Measurements from ENCODE around the gene STON2.
A peak's percentile ranks its signal among the peaks of the same experiment; 100 is the strongest.
"Not testable (repeated sequence)": the region's sequence is repeated elsewhere in the genome, so short reads cannot be mapped to it uniquely, and the experiment has no call there.

STON2 gene

DNA sequence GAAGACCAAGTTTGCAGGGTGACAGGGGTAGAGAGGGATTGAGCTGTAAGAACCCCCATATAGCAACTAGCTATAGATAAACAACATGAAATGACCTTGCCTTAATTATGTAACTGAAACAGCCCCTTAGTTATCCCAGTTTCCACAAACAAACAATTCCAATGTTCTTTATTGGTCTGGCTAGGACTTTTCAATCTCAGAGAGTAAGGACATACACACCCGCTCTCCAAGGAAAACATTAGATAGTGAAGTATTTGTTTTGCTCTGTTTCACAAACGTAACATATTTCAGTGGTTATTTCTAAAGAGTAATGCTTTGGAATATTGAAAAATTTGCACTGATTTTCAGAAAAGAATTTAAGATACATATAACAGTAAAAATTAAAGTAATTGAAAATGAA lies 127.8 kb downstream of the STON2 start:
- FAIRE-seq (no peak), DNase-seq (ENCODE audit: insufficient read length, low spot score) (no peak)

DNA sequence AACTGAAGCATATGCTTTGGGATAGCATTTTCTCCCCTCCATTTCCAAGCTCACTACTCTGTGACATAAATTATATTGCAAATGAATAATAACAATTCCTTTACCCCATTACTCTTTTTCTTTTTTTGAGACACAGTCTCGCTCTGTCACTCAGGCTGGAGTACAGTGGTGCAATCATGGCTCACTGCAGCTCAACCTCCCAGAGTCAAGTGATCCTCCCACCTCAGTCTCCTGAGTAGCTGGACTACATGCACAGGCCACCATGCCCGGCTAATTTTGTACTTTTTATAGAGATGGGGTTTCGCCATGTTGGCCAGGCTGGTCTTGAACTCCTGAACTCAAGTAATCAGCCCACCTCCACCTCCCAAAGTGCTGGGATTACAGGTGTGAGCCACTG lies 130.1 kb downstream of the STON2 start:
- no peak for FAIRE-seq
- no peak for DNase-seq (ENCODE audit: insufficient read length, low spot score)

DNA sequence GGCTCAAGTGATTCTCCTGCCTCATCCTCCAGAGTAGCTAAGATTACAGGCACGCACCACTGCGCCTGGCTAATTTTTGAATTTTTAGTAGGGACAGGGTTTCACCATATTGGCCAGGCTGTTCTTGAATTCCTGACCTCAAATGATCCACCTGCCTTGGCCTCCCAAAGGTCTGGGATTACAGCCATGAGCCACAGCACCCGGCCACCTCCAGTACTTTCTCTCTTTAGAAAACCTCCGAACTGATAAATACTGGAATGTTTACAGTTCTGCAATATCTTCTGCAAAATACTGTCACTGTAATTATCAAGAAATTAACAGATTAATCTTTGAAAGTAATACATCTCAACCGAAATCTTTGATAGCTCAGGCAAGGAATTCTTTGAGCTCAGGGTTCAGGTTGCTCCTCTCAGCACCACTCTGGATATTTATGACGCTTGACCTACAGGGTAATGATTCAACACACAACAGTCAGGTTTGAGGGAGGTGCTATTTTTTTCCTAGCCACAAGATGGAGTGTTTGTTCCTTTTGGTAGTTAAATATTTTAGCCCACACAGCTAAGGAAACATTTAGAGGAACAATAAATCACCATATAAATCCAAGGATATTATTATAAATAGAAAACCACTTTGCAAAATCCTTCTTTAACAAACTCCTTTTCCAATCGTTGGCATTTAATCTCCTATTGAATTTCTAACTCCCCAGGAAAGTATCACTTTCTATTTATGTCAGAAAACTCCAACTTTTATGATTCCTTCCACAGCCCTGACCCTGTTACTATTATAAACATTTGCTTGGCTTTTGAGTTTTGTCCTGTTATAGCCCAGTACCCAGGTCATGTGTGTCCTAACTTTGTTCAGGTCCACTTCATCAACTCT lies 130.8 kb downstream of the STON2 start:
- DNase-seq (ENCODE audit: insufficient read length, low spot score) (peak; percentile 40), FAIRE-seq (peak; percentile 73)

DNA sequence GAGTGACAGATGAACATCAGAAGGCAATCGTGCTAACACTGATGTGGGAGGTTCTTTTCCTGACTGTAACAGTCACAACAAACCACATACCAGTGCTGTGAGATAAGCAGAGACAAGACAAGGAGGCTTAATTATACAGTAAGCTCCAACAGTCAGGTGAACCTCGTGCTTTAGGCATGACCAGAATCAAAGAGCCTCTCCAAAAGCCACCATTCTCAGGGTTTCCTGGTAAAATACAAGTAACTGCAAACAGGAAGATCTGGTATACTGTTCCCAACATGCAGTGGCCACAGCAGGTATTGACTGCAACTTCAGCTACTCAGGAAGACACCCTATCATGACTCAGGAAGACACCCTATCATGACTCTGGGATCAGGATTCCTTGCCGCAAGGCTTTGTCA lies 132.1 kb downstream of the STON2 start:
- FAIRE-seq (no peak), DNase-seq (ENCODE audit: insufficient read length, low spot score) (no peak)

DNA sequence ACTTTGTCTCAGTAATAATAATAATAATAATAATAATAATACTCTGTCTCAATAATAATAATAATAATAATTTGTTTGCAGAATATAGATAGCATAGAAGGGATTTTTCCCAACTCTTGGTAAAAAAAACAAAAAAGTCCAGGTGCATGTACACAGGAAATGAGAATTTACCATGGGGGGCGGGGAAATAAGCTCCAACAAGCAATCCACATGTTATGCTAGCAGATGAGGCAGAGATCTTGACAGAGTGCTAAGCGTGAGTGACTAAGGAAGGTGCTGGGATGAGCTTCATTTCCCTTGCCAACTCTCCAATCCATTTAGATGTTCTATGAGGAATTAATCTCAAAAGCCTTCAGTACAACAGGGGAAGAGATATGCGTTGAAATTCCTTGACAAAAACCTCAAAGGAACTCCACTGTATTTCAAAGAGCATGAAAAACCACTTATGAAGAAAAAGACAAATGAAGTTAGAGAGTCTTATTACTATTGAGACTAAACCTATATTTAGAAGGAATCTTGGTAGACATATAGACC lies 134.4 kb downstream of the STON2 start:
- DNase-seq (ENCODE audit: insufficient read length, low spot score) (no peak), FAIRE-seq (no peak)

DNA sequence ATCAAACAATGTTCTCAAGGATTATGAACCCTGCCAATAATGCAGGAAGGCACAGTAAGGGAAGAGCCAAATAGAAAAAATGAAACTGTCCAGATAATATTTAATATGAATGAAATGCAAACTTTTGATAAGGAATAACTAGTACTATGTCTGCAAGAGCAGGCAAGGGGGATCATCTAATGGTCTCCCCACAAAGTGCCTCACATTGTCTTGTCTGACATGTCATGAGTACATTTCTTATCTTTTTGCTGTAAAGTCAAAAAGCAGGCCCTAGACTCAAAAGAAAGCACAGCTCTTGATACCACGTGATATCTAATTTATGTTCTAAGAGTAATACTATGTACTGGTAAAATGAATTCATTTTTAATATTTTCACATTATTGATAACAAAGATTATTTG lies 135.5 kb downstream of the STON2 start:
- FAIRE-seq = no peak
- DNase-seq (ENCODE audit: insufficient read length, low spot score) = no peak

DNA sequence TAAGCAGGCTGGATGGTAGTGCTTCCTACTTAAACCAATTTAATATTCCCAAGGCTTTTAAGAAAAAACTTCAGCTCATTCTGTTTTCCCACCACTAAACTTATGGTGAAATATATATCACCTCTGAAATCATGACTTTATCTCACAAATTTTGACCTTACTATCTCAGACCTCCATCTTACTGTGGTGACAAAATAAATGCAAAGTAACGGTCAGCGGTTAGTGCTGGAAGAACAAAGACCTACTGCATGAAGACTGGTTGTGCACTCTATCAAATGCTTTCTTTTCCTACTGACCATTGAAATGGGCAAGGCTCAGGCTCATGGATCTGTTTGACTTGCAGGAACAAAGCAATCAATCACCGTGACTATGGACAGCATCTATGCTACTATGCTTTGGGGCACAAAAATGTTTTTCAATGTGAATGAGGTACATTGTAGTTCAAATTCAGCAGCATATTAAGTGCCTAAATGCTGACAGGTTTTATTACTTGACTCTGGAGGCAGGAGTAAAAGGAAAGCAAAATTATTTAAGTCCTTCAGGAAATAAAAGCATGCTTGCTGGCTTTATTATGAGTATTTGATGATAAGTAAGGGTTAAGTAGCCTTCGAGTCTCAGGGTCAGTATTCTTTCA lies 136.2 kb downstream of the STON2 start:
- no peak for DNase-seq (ENCODE audit: insufficient read length, low spot score)
- no peak for FAIRE-seq

DNA sequence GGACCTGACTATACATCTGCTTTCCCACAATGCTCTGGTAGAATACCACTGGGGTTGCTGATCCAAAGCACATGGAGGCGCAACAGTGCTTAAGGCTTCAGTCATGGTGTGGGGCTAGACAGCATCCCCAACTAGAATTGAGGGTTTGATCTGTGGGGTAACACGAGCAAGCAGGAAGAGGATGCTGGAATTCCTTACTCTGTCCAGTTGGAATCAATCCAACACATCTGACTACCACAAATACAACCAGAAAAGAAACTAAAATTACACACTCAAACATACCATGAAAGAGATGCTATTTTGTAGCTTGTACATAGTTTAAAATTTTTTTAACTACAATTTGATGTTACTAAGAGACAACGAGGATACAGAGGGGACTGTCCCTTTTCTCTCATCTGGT lies 138.9 kb downstream of the STON2 start:
- FAIRE-seq = no peak

DNA sequence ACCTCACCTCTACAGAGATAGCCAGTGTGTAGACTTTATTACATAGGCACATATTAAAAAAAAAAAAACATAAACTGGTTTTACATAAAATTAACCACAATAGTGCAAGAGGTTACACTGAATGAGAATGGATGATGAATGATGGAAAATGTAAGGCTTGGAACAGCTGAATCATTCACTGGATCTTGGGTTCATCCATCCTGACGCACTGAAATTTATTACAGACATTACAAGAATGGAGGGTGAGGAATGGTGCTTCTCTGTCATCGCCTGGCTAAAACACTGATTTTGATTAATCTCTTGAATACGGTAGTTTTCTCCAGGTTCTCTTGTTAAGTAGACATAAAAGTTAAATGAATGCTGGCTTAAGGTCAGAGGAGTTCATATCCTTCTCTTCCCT lies 139.4 kb downstream of the STON2 start:
- DNase-seq (ENCODE audit: insufficient read length, low spot score) (no peak), FAIRE-seq (no peak)

More for the DNA sequence above, 138.9 kb downstream of the STON2 start:
- no peak for DNase-seq (ENCODE audit: insufficient read length, low spot score)

DNA sequence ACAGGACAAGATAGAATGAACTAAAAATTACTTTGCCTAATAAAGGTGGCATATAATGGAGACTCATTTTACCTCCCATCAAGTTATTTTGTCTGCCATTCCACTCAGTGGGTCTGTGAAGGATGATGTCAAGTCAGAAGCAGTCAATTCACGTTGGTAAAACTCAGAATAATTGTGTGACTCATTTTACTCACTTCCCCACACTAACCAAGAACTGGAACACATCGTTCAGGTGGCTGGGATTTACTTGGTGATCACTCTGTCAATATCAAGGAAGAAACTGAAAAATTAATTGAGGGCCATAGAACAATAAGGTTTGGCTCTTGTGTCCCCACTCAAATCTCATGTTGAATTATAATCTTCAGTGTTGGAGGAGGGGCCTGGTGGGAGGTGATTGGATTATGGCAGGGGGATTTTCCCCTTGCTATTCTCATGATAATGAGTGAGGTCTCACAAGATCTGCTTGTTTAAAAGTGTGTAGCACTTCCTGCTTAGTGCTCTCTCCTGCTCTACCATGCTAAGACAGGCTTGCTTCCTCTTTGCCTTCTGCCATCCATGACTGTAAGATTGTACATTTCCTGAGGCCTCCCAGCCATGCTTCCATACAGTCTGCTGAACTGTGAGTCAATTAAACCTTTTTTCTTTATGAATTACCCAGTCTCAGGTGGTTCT lies 143.7 kb downstream of the STON2 start:
- FAIRE-seq = no peak

DNA sequence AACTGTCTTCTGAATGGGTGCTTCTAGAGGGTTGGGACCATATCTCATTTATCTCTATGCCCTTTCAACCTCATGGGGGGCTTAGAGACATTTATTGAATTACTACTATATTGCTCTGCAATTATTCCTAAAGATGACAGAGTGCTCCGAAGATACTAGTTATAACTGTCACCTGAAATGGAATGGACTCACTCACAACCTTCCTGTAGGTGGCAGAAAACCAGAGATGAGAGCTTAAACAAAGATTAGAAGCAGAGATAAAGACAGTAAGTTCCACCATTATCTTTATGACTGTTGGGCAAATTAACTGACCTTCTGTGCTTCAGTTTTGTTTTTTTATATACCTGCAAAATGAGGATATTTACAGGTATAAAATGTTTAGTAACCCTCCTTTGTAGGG lies 147.8 kb downstream of the STON2 start:
- FAIRE-seq (no peak), DNase-seq (ENCODE audit: insufficient read length, low spot score) (no peak)

More for the DNA sequence above, 143.7 kb downstream of the STON2 start:
- no peak for DNase-seq (ENCODE audit: insufficient read length, low spot score)

DNA sequence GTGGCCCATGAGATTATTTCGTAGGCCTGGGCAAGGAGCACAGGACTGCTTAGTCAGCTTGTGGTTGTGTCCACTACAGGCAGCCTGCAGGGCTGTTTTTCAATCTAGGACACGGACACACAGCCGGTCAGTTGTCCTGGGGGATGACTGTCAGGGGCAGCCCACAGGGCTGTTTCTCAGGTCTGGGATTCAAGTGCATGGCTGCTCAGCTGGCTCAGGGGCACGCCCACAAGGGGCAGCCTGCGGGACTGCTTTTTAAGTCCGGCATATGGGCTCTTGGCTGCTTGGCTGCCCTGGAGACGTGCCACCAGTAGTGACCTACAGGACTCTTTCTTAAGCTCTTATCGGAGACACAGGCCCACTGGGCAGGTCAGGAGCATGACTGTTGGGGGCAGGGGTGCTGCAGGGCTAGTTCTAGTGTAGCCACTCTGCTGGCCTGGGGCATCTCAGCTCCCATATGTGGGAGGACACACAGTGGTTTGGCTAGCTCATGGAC lies 152.8 kb downstream of the STON2 start:
- FAIRE-seq (no peak), DNase-seq (ENCODE audit: insufficient read length, low spot score) (no peak)

DNA sequence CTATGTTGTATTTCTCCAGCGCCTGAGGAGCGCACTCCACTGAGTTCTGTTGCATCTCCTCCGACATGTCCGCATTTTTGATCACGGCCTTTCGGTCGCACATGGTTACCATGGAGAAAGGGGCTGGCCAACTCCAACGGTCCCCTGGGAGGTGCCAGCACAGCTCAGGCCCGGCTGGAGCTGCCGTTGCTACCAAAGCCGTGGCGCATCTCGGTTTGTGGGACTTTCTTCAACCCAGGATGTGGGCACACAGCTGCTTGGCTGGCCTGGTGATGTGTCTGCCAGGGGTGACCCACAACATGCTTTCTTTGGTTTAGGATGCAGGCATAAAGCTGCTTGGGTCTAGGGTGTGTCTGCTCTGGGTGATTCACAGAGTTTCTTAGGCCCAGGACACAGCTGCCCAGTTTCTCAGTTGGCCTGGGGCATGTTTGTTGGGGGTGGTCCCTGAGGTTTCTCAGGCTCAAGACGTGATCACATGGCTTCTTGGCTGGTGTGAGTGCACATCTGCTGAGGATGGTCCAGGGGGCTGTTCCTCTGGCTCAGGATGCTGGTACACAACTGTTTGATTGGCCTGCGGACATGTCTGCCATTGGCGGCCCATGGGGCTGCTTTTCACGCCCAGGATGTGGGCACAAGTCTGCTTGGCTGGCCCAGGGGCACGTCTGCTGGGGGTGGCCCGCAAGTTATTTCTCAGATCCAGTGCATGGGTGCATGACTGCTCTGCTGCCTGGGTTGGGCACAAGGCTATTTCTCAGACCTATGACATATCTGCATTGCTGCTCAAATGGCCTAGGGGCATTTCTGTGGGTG lies 153.5 kb downstream of the STON2 start:
- DNase-seq (ENCODE audit: insufficient read length, low spot score) (no peak), FAIRE-seq (no peak)

DNA sequence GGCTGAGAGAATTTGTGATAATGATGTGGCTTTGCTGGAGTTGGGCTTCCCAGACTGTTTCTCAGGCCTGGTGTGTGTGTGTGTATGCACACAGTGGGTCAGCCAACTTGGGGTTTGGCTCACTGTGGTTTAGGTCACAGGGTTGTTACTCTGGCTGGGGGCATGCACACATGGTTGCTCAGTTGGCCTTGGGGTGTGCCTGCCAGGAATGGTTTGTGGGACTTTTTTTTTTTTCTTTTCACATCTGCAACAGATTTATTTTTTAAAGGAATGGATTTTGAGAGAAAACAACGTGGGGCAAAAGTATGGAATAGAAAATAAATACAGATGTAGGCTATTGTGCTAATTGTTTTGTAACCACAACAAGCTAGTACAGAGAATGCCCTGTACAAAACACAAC lies 154.4 kb downstream of the STON2 start:
- FAIRE-seq (no peak), DNase-seq (ENCODE audit: insufficient read length, low spot score) (no peak)

DNA sequence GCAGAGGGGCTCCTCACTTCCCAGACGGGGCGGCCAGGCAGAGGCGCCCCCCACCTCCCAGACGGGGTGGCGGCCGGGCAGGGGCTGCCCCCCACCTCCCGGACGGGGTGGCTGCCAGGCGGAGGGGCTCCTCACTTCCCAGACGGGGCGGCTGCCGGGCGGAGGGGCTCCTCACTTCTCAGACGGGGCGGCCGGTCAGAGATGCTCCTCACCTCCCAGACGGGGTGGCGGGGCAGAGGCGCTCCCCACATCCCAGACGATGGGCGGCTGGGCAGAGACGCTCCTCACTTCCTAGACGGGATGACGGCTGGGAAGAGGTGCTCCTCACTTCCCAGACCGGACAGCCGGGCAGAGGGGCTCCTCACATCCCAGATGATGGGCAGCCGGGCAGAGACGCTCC lies 155.7 kb downstream of the STON2 start:
- not testable (repeated sequence) for DNase-seq (ENCODE audit: insufficient read length, low spot score); FAIRE-seq

DNA sequence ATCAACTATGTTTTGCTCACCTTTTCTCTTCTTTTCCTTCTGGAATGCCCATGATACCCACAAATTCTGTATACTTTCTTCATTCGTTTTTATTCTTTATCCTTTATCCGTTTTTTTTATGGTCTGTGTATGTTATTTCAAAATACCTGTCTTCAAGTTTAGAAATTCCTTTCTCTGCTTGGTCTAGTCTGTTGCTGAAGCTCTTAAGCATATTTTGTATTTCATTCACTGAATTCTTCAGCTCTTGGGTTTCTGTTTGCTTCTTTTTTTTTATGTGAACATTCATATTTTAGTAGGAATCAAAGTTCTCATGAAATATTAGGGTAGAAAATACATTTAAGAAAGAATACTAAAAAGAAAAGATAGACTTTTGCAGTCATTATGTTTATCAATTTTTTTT lies 156.6 kb downstream of the STON2 start:
- DNase-seq (ENCODE audit: insufficient read length, low spot score) (no peak), FAIRE-seq (no peak)

DNA sequence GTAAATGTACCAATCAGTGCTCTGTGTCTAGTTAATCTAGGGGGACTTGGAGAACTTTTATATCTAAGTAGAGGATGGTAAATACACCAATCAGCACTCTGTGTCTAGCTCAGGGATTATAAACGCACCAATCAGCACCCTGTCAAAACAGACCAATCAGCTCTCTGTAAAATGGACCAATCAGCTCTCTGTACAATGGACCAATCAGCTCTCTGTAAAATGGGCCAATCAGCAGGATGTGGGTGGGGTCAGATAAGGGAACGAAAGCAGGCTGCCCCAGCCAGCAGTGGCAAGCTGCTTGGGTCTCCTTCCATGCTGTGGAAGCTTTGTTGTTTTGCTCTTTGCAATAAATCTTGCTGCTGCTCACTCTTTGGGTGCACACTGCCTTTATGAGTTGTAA lies 163.3 kb downstream of the STON2 start:
- not testable (repeated sequence) for DNase-seq (ENCODE audit: insufficient read length, low spot score); FAIRE-seq

DNA sequence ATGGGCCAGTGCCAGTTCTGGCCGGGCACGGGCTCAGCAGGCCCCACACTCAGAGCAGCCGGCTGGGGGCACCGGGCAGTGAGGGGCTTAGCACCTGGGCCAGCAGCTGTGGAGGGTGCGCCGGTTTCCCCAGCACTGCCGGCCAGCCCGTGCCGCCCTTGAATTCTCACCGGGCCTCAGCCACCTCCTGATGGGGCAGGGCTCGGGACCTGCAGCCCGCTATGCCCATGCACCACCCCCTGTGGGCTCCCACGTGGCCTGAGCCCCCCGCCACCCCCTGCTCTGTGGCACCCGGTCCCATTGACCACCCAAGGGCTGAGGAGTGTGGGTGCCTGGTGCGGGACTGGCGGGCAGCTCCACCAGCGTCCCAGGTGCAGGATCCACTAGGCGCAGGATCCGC lies 164.0 kb downstream of the STON2 start:
- FAIRE-seq (no peak), DNase-seq (ENCODE audit: insufficient read length, low spot score) (no peak)

DNA sequence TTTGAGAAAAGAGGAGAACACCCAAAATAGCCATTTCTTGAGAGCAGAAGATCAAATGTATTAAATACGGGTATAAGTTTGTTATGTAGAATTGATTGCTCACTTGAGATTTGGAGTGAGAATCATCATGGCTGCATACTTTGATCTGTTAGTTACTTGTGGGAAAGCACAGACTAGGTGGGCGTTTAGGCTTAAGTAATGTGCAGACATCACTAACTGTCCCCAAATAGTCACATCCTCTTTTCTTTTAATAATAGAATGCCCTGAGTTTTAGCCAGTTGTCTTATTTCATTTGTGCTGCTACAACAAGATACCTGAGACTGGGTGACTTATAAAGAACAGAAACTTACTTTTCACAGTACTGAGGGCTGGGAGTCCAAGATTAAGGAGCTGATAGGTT lies 165.0 kb downstream of the STON2 start:
- DNase-seq (ENCODE audit: insufficient read length, low spot score) = no peak
- no peak for FAIRE-seq

DNA sequence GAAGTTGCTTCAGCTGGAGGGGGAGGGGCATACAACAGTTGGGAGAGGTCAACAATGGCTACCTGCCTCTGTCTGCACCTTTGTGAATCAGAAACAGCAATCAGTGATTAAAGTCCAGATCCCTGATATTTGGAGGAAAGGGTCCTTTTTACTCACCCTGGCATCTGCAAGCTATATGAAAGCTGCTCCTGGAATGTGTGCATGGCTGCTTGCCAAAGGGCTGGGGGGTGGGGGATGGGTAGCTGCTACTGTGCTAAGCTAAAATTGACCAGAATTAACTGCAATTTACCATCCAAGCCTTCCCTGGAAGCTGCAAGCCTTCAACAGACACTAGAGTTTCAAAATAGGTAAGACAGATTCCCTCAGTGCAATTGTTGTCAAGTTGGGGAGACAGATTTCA lies 165.8 kb downstream of the STON2 start:
- DNase-seq (ENCODE audit: insufficient read length, low spot score) = no peak
- FAIRE-seq = no peak

Measured in GM19239 (cell line).